ENCODE data around the gene RBP7. TPM values are rescaled to one million over a fixed set of nuclear protein-coding genes. Genes with fewer than 3 reads are reported as not detected.
A peak's percentile ranks its signal among the peaks of the same experiment; 100 is the strongest.

The RBP7 gene
- total RNA-seq, 2 experiments from 2014 or later: not detected

DNA sequence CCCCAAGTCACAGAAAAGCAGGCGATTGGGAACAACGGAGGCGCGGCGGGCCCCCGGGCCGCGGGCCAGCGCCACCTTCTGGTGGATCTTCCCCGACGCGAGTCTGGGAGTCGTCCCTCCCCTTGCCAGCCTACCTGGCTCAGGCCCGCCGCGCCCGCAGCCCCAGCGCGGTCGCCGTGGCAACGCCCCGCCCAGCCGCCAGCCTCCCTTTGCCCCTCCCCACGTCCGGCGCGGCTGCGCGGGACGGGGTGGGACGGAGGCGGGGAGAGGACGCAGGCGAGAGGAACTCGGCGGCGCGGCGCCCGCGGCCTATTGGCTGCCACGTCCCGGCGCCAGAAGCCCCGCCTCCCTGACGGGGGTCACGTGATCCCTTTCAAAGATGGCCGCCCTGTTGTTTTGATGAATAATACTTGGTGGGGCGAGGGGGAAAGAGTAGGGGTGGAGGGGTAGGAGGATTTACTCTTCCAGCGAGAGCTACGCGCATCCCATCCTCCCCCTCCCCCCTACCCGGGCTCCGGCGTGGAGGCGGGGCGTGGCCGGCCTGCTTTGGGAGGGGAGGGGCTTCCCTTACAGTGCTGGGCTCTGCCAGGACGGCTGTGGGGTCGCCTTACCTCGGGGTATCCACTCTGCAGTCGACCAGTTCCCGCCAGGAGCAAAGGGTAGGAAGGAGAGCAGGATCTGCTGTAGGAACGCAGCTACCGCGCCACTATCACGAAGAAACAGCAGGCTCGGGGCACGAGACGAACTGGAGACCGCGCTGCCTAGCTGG lies 35.7 kb downstream of the RBP7 start, which contains the start of gene UBE4B:
Gene UBE4B (plus strand): TSS at position 369 of the 769 bp plus-strand sequence. CDS start 713 bp downstream, outside the sequence.
- Mint-ChIP-seq H3K4me1 (peaks cover 24% of the 10 kb centered on the region), H3K27ac (peak within 1 kb of the TSS; percentile 74), H3K36me3 (ENCODE audit: low read depth) (peaks cover 3% of the 10 kb centered on the region), H3K9me3 (ENCODE audit: low read depth) (no peaks in the 10 kb centered on the region), H3K4me3 (peak within 1 kb of the TSS; percentile 88), H3K27me3 (no peaks in the 10 kb centered on the region)
- ATAC-seq: peak; percentile 96
- intact Hi-C loops (cut with DNase I, micrococcal nuclease): loop anchor here (1.0 to 5.0 kb wide), 21 partner anchors 82 to 1230 kb away; partner anchors contain the start of genes CTNNBIP1 (in 2 of the 2), LZIC (in 2 of the 2), NMNAT1 (in 2 of the 2) and CENPS (in 1 of the 2)
- CTCF ChIA-PET: interaction anchor here (0.6 to 1.5 kb wide), 8 partner anchors 13 to 366 kb away, joined by 3 to 8 read pairs (median 3); partner anchors contain the start of genes LZIC, NMNAT1 and PGD
- POLR2A ChIA-PET: interaction anchor here (0.5 to 1.2 kb wide), 4 partner anchors 89 to 979 kb away, joined by 3 to 4 read pairs (median 4); partner anchors contain the start of gene TARDBP
- DNase-seq: peak; percentile 99

DNA sequence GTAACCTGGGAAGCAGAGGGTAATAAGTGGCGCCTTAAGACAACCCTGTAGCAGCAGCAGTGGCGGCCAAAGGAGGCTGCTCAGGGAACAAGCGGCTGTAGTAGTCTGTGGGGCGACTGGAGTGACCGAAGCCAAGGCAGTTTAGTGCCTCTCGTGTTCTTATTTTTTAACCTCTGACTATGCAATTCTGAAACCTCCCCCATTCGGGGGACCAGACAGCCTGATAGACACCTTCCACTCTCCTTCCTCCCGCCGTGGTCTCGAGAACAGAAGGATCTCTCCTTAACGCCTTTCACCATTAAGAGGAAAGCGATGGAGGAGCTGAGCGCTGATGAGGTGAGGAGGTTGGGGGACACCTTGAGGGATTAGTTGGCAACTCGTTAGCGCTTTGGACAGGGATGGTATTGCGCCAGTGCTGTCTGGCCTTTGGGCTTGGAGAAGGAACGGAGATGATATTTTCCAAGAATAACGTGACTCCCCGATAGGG lies 36.4 kb downstream of the RBP7 start:
- ChIA-PET CTCF (interaction anchor here (0.6 to 1.6 kb wide), 8 partner anchors 13 to 365 kb away, joined by 3 to 8 read pairs (median 3); partner anchors contain the start of gene PGD), POLR2A (interaction anchor here (0.8 to 1.2 kb wide), 2 partner anchors 90 to 979 kb away, joined by 3 read pairs; partner anchors contain the start of gene TARDBP)
- Mint-ChIP-seq H3K36me3 (ENCODE audit: low read depth) (peaks cover 4% of the 10 kb centered on the region), H3K27me3 (no peaks in the 10 kb centered on the region), H3K27ac (peak overlapping the region; percentile 73), H3K4me3 (peak overlapping the region; percentile 88), H3K9me3 (ENCODE audit: low read depth) (no peaks in the 10 kb centered on the region), H3K4me1 (peaks cover 24% of the 10 kb centered on the region)
- intact Hi-C loops (cut with DNase I, micrococcal nuclease): loop anchor here (2.0 to 5.0 kb wide), 7 partner anchors 91 to 1229 kb away; partner anchors contain the start of genes LZIC (in 1 of the 2), MTOR (in 1 of the 2), NMNAT1 (in 1 of the 2) and TARDBP (in 1 of the 2)
- ATAC-seq: peak; percentile 21
- no peak for DNase-seq

DNA sequence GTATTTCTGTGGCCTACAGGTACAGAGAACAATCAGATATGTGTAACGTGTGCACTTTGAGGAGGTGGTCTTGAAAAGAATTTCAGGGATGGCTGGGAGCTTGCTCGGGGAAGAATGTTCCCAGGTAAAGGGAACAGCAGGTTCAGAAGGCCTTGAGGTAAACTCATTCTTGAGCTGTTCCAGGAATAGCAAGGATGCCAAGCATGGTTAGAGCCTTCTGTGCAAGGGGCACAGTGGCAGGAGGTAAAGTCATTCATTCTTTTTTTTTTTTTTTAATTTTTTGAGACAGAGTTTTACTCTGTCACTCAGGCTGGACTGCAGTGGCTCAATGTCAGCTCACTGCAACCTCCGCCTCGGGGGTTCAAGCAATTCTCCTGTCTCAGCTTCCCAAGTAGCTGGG lies 45.7 kb downstream of the RBP7 start:
- CTCF ChIA-PET: no interaction called here
- Mint-ChIP-seq H3K4me3 (no peak overlapping the region), H3K27ac (peak overlapping the region; percentile 4), H3K4me1 (peaks cover 23% of the 10 kb centered on the region), H3K36me3 (ENCODE audit: low read depth) (peaks cover 16% of the 10 kb centered on the region), H3K9me3 (ENCODE audit: low read depth) (no peaks in the 10 kb centered on the region), H3K27me3 (no peaks in the 10 kb centered on the region)
- POLR2A ChIA-PET: no interaction called here
- no peak for ATAC-seq
- no peak for DNase-seq
- intact Hi-C loops (cut with DNase I, micrococcal nuclease): no loop called here

DNA sequence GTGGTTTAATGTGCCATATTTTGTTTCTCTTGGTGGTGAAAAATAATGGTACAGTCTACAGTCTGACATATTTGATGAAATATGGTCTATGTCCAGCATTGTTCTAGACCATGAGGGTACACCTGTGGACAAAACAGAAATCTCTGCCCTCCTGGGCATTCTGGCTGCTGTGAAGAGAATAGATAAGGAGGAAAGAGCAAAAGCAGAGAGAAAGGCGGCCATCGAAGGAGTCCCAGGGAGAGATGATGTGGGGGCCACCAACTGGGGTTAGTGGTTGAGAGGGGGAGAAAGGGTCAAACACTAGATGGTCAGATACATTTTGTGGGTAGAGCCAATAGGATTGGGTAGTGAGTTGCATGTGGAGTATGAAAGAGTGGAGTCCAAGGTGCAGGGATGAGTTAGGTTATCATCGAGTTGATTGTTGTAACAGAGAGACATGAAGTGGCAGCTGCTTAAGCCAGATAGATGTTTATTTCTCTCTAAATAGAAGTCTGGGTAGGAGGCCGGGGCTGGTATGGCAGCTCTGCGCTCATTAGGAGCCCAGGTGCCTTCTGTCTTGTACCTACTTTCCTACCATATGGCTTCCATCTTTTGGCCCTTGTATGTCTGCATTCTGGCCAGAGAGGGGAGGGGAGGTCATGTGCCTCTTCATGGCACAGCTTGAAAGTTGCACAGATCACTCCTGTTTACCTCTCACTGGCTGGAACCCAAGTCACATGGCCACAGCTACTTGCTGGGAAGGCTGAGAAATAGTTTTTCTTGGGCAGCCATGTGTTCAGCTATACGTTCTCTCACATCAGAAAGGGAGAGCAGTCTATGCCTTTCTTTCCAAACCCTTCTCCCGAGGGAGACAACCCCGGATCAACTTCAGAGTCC lies 48.7 kb downstream of the RBP7 start:
- ChIA-PET POLR2A (no interaction called here), CTCF (interaction anchor here (1.1 kb wide), 1 partner anchor 12 kb away, joined by 3 read pairs; no protein-coding TSS in a partner anchor)
- no peak overlapping the region for H3K4me3 Mint-ChIP-seq
- H3K27me3 Mint-ChIP-seq: no peaks in the 10 kb centered on the region
- H3K4me1 Mint-ChIP-seq: peaks cover 30% of the 10 kb centered on the region
- intact Hi-C loops (cut with DNase I, micrococcal nuclease): no loop called here
- DNase-seq (no peak), ATAC-seq (no peak)
- no peak overlapping the region for H3K27ac Mint-ChIP-seq
- no peaks in the 10 kb centered on the region for H3K9me3 Mint-ChIP-seq (ENCODE audit: low read depth)
- peaks cover 20% of the 10 kb centered on the region for H3K36me3 Mint-ChIP-seq (ENCODE audit: low read depth)

DNA sequence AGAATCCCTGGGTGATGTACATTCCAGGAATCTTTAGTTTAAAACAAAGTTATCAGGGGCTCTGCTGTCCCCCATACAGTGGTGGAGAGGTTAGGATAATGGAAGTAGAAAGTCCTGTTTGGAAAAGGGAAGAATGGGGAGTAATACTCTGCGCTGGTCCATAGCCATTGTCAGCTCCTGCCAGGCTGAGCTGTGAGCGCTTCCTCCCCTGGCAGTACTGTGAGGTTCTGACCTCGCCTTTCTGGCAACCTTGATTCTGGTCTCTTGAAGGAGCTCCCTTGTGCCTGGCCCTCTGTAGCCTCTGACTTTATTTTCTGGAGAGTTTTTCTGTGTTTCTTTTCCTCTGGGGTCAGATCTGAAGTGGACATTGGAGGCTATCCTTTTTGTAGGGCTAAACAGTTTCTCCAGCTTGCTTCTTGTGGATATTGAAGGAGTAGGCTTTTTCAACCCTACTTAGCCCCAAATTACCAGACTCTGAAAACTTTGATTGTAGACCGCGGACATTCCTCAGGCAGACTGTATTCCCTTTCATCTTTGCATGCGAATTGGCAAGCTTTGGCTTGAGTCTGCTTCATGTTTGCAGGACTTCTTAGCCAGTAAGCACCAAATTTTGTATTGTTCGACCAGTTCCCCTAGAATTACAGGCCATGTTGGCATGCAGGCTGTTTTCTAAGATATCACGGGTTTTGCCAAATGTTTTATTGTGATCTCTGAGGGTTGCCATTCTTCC lies 49.5 kb downstream of the RBP7 start:
- POLR2A ChIA-PET: no interaction called here

DNA sequence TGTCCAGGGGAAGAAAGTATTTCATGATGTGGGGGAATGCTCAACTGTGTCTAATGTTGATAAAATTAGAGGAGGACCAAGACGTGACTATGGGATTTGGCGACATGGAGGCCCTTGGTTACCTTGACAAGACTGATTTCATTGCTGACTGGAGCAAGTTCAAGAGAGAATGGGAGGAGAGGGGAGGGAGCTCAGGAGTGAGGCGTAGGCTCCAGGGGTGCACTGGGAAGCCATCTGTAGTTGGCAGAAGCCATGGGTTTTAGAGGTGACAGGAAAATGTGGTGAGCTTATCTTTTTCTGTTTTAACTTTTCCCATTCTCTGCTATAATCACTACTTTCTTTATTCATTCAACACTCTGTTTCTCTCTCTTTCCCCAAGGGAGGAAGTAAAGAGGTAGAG lies 51.6 kb downstream of the RBP7 start:
- intact Hi-C loops (cut with DNase I, micrococcal nuclease): no loop called here
- no peak overlapping the region for H3K4me3 Mint-ChIP-seq
- H3K9me3 Mint-ChIP-seq (ENCODE audit: low read depth): no peaks in the 10 kb centered on the region
- H3K27ac Mint-ChIP-seq: no peak overlapping the region
- no peak for ATAC-seq
- H3K27me3 Mint-ChIP-seq: no peaks in the 10 kb centered on the region
- POLR2A ChIA-PET: no interaction called here
- DNase-seq: no peak
- H3K4me1 Mint-ChIP-seq: peaks cover 27% of the 10 kb centered on the region
- CTCF ChIA-PET: interaction anchor here (0.6 kb wide), 1 partner anchor 25 kb away, joined by 4 read pairs; no protein-coding TSS in a partner anchor
- peaks cover 18% of the 10 kb centered on the region for H3K36me3 Mint-ChIP-seq (ENCODE audit: low read depth)

More for the DNA sequence above, 49.5 kb downstream of the RBP7 start:
- intact Hi-C loops (cut with DNase I, micrococcal nuclease): no loop called here
- ATAC-seq: no peak
- no peak for DNase-seq
- Mint-ChIP-seq H3K4me1 (peaks cover 30% of the 10 kb centered on the region), H3K27me3 (no peaks in the 10 kb centered on the region), H3K36me3 (ENCODE audit: low read depth) (peaks cover 18% of the 10 kb centered on the region), H3K27ac (no peak overlapping the region), H3K4me3 (no peak overlapping the region), H3K9me3 (ENCODE audit: low read depth) (no peaks in the 10 kb centered on the region)
- CTCF ChIA-PET: interaction anchor here (0.7 to 1.1 kb wide), 2 partner anchors 13 to 959 kb away, joined by 3 read pairs; no protein-coding TSS in a partner anchor

DNA sequence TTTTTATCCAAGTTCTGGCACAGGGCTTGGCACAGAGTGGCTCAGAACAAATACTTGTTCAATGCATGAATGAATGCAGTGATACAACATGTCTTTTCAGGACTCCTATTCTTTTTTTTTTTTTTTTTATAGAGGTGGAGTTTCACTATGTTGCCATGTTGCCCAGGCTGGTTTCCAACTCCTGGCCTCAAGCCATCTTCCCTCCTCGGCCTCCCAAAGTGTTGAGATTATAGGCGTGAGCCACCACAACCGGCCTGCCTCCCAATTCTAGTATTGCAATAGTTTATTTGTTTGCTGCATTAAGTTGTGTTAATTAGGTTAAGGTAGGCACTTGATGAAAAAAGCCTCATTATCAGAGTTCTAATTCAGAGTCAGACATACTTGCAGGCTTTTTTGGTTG lies 53.6 kb downstream of the RBP7 start:
- ChIA-PET CTCF (interaction anchor here (0.6 kb wide), 1 partner anchor 53 kb away, joined by 3 read pairs; no protein-coding TSS in a partner anchor), POLR2A (no interaction called here)
- no peak for DNase-seq
- H3K36me3 Mint-ChIP-seq (ENCODE audit: low read depth): peaks cover 12% of the 10 kb centered on the region
- H3K27me3 Mint-ChIP-seq: no peaks in the 10 kb centered on the region
- no peak overlapping the region for H3K27ac Mint-ChIP-seq
- no peak for ATAC-seq
- no peak overlapping the region for H3K4me3 Mint-ChIP-seq
- H3K9me3 Mint-ChIP-seq (ENCODE audit: low read depth): no peaks in the 10 kb centered on the region
- peaks cover 17% of the 10 kb centered on the region for H3K4me1 Mint-ChIP-seq
- intact Hi-C loops (cut with DNase I, micrococcal nuclease): no loop called here

DNA sequence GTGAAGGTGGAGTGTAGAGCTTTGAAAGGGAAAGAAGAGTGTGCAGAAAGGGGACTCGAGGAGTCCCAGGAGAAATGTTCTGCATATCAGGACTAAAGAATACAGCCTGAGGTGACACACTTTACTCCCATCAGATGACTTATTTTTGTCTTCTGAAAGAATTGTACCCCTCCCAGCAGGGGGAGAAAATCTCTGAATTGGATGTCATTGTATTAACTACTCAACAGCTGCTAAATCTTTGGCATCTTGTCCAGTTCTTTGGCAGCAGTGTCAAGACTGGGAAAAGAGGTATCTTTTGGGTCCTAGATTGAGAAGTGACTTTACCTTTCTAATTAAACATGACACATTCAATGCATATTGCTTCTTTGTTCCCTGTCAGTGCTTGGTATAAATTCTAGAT lies 54.6 kb downstream of the RBP7 start:
- intact Hi-C loops (cut with DNase I, micrococcal nuclease): no loop called here
- no peak overlapping the region for H3K4me3 Mint-ChIP-seq
- no peaks in the 10 kb centered on the region for H3K27me3 Mint-ChIP-seq
- peaks cover 12% of the 10 kb centered on the region for H3K36me3 Mint-ChIP-seq (ENCODE audit: low read depth)
- DNase-seq (no peak), ATAC-seq (no peak)
- POLR2A ChIA-PET: no interaction called here
- no peak overlapping the region for H3K27ac Mint-ChIP-seq
- H3K4me1 Mint-ChIP-seq: peaks cover 12% of the 10 kb centered on the region
- CTCF ChIA-PET: interaction anchor here (0.8 kb wide), 1 partner anchor 902 kb away, joined by 3 read pairs; no protein-coding TSS in a partner anchor
- H3K9me3 Mint-ChIP-seq (ENCODE audit: low read depth): no peaks in the 10 kb centered on the region

DNA sequence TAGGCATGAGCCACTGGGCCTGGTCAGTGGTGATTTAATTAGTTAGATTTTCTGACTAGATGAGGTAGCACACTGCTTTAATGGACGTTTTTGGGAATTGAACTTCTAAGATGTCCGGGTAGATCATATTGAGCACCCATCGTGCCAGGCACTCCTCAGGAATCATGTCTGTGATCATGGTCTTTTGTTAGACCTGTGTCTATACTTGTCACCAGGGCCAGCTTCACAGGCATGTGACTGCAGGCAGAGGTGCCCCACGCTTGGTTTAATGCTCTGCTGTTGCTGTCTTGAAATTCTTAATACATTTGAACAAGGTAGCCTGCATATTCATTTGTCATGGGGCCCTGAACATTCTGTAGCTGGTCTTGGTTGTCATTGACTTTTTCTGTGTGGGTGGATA lies 55.3 kb downstream of the RBP7 start:
- Mint-ChIP-seq H3K27ac (no peak overlapping the region), H3K36me3 (ENCODE audit: low read depth) (peaks cover 12% of the 10 kb centered on the region), H3K9me3 (ENCODE audit: low read depth) (no peaks in the 10 kb centered on the region), H3K4me3 (no peak overlapping the region), H3K4me1 (peaks cover 7% of the 10 kb centered on the region), H3K27me3 (no peaks in the 10 kb centered on the region)
- CTCF ChIA-PET: interaction anchor here (0.8 kb wide), 1 partner anchor 902 kb away, joined by 3 read pairs; no protein-coding TSS in a partner anchor
- no peak for ATAC-seq
- POLR2A ChIA-PET: no interaction called here
- DNase-seq: no peak
- intact Hi-C loops (cut with DNase I, micrococcal nuclease): no loop called here

DNA sequence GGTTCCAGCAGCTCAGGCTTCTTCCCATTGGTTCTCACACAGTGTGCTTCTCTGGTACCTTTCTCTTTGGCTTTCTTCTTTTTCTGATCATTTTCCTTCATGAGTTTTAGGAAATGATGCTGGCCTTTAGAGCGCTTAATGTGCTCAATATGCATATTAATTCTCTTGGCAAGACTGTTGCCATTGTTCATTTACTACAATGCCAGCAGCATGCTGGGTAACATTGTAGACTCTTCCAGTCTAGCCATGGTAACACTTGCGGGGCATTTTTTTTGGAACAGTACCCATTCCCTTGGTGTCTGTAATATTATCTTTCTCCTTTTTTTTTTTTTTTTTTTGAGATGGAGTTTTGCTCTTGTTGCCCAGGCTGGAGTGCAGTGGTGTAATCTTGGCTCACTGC lies 57.4 kb downstream of the RBP7 start:
- Mint-ChIP-seq H3K36me3 (ENCODE audit: low read depth) (peaks cover 9% of the 10 kb centered on the region), H3K9me3 (ENCODE audit: low read depth) (no peaks in the 10 kb centered on the region), H3K27ac (no peak overlapping the region), H3K27me3 (no peaks in the 10 kb centered on the region), H3K4me1 (peaks cover 4% of the 10 kb centered on the region), H3K4me3 (no peak overlapping the region)
- ATAC-seq: no peak
- CTCF ChIA-PET: no interaction called here
- no peak for DNase-seq
- POLR2A ChIA-PET: no interaction called here
- intact Hi-C loops (cut with DNase I, micrococcal nuclease): no loop called here
